Activated CD8-positive, alpha-beta memory T cell treated with anti-CD3 and anti-CD28 coated beads for 4 hours (primary cell): ENCODE measurements around the gene RAD51B.

Experiments used
- DNase-seq, 2 donors: peaks; one replicate each; pipeline ENCODE4 v3.0.0-alpha.2; 2020; ENCODE audit warnings: low read depth in 2 of 2

The RAD51B gene

DNA sequence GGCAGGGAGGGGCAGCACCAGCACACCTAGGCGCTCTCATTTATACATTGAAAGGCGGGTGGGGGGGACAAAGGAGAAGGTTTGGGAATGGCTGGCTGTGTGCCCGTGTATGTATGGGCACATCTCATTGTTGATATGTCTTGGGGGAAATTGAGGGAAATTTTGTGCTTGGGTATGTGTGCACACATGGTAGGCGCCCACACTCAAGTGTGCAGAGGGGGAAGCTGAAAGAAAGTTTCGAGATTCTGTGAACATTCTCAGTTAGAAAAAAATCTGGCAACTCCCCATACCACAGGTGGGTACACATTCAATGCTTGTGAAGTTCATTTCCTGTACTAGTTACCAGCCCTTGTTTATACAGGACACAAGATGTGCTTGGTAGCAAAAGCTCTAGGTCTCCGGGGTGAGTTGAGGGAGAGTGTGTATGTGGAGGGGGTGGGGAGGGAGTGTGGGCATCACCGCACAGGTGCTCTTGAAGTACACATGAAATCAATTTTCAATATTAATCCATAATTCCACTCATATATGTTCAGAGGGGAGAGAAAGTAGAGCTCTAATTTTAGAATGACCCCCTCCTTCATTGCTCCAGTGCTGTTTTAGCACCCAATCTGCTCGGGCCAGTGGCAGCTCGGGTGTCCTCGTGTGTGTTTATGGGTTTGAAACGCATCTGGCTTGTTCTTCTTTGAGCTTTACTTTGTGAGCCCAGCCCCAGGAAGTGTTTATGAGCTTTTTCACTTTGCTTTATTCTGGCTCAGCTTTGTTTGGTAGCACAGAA is 687.3 kb downstream of the RAD51B start:
- DNase-seq: no peak

DNA sequence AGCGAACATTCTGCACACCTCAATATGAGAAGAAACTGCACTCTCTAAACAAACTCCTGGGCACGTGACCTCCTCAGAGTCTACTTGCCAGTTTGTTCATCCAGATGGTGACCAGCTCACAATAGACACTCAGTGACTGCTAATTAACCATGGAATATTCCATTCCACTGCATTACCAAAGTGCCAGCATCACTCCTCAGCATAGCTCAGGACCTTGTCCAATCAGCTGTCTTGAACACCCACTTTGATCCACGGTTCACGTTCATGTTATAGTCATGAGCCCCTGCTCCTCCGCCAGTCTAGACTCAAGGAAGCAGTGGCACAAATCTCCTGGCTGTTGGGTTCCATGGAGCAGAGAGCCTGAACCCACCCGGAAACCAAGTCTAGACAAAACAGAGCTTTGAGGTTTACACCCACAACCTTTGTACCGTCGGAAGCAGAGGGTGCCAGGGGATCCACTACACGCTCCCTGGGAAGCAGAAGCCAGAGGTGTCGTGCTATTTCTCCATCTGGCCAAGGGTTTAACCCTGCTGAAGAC is 688.0 kb downstream of the RAD51B start:
- DNase-seq: no peak

DNA sequence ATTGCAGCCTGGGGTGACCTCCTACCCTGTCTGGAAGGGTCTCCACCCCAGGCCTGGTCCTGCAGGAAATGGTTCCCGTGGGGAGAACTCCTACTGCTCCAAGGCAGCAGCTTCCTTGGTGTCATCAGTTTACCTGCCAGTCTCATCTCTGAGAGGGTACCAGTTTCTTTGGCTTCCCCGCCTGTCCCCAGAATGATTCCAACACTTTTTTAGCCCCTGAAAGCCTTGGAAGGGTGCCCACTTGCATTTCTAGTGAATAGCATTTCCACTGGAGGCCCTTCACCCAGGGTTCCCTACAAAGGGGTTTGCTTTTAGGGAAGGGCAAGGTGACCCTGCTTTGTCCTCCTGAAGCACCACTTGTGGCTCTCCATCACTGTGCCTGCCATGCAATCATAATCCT is 689.0 kb downstream of the RAD51B start:
- DNase-seq: no peak

DNA sequence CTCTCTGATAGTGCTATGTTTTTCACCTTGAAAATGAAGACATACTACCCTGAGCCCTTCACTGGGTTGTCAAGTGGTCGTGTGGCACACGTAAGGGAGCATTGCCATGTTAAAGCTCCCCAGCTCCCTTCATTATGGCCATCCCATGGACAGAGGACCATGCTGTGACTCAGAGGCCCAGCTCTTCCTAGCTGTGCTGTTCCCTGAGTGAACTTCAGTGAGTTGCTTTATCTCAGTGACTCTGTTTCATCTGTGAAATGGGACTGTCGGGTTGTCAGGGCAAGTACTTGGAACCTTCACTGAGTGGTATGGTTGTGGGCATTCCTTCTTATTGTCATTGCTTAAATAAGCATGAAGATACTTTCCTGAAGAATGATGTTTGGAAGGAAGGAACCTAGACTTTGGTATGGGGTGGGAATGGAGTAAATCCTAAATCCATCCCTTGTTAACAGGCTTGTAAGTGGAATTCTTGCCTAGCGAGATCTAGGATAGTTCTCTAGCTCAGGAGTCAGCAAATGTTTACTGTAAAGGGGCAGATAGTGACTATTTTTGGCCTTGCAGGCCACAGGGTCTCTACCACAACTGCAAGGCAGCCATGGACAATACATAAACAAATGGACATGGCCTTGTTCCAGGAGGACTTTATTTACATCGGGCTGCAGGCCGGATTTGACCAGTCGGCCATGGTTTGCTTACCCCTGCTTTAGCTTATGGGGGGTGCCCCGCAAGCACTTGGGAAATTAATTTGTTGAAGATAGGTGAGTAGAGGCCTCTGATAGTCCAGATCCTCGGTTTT is 689.8 kb downstream of the RAD51B start:
- no peak for DNase-seq

DNA sequence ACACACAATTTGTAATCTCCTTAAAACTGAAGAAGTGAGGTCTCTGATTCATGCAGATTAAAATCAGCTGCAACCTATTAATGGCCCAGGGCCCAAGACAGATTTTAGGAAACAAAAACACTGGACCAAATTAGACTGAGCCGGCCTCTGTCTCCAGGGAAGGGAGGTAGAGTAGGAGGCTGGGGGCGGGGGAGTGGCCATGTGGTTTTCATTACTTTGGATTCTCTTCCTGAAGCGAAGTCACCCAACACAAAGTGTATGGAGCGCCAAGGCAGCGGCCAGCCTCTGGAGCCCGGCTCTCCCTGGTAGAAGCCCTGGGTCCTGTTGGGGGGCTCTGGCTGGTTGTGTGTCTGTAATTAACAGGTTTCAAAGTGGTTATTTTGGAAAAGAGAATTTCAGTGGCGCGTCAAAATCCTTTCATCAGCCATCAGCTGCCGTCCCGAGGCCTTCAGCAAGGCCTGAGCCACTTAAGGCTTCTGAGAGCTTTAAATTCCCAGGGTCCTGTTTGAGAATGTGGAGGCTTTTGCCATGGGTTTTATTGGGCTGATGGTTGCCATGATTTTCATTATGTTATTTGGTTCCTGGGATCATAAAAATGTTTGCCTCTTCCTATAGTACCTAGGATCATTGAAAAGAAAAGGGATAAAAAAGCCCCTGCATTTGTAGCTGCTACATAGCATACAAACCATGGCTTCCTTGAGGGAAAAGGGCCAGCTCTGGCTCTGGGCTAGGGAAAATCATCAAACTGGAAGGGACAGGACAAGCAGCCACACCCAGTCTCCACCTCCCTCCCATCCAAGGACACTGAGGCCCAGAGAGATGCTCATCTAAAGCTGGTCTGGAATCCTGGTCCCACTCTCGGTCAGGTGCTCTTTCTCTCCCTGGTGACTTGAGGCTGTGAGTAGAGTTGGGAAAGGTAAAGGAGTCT is 690.9 kb downstream of the RAD51B start:
- no peak for DNase-seq

DNA sequence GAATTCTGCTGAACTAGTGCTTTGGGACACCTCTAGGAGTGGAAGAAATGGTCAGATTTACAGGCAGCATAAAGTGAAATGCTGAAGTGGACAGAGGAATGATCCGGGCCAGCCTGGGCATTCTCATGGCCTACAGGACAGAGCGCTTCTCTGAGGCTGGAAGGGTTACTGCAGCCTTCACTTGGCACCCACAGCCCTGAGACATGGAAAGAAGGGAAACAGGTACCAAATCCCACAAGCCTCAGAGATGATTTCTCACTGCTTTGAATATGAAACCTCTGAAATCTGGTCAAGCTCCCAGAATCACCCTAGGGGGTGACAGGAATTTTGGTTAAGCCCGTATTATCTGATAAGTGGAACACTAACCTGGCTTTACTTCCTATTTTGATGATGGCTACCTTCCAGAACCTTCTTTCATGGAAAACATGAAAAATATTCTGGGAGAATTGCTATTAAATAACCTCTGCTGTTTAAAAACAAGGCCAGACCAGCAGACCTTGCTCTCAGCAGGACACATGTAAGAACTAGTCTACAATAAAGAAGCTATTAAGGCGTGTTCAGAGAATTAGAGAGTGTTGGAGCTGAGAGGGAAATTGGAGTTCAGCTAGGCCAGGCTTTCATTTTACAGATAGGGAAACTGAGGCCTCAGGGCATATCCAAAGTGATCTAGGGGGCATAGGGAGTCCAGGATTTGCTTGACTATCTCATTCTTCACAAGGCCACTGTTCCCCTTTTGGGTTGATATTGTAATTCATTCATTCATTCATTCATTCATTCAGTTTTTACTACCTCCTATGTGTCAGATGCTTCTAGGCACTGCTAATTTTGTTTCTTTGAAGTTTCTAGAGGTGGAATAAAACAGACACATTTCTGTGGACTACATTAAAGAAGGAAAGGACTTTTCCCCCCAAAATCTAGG is 691.8 kb downstream of the RAD51B start:
- DNase-seq: no peak

DNA sequence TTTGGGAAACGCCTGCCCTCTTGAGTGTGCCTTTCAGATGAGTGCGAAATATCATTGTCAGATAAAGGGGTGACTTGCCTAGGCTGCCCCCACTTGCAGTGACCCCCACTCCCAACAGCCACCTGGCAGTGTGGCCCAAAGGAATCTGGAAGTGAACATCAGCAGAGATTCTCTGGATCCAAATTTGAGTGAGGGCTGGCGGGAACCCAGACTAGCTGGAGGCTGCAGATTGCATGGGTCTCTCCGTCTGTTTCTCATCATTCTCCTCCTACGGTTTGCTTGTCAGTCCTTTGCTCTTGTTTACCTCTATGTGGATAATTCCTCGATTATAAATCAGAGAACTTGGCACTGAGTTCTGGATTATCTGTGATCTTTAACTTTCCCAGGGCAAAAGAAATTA is 692.5 kb downstream of the RAD51B start:
- no peak for DNase-seq

DNA sequence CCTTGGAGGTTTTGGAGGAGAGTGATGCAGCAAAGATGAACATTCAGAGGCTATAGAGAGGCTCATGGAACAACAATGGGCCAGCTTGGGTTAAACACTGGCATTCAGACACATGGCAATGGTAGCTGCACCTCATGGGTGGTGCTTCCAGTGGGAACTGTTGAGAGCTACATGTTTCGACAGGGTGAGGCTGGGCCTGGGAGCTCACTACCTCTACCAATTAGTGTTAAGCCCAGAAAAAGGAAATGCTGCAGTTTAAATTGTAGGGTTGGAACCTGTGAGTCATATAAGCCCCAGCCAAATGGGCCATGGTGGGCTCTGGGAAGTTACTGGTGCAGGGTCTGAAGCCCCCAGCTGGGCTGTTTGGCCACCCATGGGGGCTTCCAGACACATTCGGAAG is 693.6 kb downstream of the RAD51B start:
- DNase-seq: no peak

DNA sequence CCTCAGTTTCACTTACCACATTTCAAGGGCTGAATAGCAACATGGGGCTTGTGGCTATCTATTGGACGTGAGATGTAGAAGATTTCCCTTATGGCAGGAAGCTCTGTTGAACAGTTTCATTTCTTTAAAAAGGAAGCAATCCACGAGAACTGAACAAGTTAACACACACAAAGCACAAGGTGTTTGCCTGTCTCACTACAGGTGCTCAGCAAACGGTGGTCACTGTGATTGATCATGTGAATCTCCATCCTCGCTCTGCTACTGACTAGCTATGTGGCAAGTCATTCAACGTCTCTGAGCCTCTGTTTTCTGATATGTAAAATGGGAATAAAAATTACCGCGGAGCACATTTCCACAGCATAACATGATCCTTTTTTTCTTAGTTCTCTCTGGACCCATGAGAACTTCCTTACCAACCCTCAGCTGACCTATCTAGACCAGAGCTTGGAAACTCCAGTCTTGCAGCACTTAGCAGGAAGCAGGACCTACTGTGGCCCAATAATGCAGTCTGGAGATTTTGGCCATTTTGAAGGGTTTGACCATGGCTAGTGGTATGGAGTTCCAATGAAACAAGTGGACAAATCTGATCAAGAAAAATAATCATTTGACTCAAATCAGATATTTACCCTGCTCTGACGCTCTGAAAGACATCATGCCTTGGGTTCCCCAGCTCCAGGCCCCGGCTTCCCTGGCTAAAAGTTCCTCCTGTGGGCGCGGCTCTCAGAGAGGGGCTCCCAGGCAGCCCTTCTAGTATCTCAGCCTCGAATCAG is 694.4 kb downstream of the RAD51B start:
- no peak for DNase-seq

DNA sequence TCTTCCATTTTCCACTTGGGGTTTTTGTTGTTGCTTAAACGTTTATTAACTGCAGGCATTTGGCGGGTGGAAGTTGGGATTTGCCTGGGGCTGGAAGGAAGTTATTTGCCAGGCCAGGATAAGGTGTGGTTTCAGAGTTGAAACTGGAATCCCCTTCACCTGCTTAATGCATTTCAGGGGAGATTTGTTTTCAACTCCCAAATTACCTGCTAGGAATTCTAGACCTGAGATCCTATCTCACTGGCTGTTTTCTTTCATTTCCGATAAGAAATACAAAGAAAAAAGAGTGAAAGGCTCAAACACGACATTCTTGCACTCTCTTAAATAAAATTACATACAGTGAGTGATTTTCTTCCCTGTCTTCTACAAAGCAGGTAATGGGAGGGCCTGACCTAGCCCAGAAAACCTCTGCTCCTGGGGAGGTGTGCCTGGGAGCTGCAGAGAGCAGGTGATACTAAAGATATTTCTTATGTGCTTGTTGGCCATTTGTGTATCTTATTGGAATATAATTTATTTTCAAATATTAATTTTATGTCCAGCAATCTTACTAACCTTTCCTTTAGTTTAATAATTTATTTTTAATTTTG is 695.1 kb downstream of the RAD51B start:
- no peak for DNase-seq

DNA sequence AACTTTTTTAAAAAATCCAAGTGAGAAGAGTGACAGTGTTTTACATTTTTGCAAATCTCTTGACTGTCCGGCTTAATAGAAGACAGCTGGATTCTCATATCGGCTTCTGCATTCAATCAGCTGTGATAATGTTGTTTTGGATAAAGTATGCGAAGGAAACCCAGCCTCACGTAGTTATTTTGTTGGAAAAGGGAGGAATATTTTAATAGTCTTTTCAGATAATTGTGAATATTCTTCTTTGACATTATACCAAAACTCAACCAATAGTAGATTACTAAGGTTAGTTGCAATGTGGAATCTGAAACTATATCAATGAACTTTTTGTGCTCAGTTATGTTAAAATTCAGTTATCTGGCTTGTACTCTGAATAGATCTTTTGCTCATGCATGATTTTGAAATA is 696.8 kb downstream of the RAD51B start:
- no peak for DNase-seq

DNA sequence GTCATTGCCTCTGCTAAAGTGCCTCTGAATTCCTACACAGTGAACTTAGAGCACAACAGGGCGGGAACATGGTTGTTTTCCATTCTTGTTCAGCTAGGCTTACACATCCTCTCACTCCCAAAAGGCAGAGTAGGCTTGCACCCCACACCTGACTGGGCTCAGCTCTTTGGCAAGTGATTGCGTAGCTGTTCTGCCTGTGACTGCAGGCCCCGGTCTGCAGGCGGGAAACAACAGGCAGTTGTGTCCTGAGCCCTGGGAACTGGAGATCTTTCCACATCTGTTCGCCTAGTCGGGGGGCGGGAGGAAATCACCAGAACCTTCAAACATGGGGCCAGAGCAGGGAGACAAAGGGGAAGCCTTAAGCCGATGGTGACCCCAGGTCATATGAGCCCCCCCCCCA is 698.6 kb downstream of the RAD51B start:
- DNase-seq: no peak

DNA sequence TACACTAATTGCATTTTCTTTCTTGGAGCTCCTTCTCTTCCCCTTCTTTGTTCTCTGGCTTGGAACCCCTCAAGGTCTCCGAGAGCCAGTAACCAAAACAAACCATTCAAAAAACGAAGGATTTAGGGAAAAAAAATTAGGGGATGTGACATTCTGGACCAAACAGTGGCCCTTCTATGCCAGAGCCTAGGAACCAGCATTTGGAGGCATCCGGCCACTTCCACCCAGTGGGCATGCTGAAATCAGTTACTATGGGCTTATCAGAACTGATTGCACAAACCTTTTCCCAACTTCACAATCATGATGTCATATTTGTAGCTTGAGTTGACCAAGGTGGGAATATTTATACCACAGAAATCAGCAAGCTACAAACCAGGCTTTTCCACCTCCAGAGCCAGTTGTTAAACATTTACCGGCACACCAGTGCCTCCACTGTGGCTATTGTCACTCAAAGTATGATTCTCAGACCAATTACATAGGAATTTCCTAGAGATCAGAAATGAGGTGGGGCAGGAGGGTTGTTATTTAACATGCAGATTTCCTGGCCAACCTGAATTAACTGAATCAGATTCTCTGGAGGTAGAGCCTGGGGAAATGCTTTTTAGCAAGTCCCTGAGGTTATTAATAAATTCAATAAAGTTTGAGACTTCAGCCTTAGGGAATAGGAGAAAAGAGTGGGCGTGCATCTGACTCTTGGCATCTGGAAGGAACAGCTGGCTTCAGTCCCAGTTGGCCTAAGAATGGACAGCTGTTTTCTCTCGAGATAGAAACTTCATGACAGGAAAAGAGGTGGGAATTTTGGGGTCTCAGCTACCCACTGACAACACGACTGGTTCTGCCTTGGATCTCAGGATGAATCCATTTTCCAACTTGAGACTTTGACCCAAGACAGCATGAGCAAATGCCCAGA is 699.4 kb downstream of the RAD51B start:
- DNase-seq: no peak

DNA sequence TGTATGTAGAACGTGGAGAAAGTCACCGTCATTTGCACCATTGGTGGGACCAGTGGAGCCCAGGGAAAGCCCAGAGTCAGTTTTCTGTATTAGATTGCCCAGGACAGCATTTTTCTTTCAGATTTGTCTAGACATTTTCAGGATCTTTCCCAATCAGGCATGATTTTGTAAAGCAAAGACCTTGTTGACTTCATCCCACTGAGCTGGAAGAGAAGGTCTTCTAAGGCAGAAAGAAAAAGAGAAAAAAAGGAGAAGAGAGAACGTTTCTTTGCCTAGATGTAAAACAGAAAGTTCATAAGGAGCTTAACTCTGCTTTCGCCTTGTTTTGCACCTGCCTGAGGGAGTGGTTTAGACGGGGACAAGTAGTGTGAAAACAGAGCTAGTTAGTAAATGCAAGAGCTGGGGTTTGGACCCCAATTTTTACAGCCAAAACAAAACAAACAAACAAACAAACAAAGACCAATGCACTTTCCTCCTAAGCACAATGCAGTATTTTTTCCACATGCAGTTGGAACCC is 700.1 kb downstream of the RAD51B start:
- DNase-seq: no peak

DNA sequence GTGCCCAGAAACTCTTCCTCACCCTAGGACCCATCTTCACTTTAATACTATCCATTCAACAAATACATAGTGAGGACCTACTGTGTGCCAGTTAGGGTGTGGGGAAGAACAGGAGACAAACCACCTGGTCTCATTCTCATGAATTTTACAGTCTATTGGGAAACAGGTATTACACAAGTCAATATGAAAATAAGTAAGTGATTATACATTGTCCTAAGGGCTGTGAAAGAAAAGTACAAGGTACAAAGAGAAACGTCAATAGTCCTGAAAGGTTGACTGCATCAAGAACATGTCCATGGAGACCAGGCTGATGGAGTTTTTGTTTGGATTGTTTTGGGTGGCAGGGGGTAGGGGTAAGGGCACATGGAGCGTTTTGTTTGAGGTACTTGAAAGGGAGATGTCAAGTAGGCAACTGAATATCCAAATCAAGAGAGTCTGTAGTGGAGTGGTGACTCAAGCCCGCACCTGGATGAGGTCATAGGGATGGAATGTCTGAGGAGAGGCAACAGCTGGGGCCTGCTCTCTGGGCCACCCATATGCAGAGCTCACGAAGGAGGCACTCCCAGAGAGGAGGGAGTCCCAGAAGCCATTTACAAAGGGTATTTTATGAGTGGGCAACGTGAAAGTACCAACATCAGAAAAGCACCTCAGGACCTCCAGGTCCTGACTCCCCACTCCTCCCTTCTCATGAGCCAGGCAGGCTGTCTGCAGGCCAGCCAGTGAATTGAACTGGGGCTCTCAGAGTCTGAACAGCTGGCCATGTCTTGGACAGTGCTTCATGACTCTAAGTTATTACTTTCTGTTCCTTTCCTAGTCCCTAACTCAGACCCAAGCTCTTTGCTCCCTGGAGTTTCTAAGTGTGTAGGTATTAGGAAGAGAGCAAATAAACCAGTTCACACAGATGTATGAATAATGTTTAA is 701.3 kb downstream of the RAD51B start:
- no peak for DNase-seq

DNA sequence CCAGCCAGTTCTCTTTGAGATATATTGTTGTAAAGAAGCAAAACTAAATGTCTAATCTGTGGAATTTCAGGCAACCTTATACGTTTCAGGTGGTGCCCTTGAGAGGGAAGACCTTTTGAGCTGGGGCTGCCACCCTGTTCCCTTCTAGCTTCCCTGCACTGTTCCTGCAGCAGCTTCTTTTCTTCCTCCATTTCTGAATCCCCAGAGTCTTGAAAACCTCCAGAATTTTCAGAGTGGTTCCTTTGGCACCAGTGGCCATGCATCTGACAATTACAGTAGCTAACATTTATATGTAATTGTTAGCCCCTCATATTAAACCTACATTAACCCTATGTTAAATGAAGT is 702.0 kb downstream of the RAD51B start:
- no peak for DNase-seq

DNA sequence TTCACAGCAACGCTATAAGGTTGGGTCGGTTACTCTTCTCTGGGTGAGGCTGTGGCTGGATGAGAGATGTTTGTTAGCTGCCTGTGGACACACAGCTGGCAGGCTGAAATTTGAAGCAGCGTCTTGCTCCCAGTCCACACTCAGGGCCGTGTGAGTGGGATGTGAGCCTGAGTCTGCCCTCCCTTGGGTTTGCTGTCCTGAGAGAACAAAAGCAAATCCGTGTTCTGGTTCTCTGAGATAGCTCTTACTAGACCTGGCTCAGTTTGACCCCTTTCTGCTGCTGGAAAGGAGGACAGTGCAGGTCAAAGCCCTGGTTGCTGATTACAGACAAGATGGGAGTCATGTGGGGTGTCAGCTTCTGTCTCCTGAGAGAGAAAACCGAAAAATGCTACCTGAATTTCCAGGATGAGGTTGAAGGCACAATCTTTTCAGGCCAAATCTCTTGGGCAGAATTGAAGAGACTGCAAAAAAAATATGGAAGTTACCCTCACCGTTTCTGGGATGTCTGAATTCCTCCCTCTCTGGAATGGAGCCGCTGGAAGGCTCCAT is 702.5 kb downstream of the RAD51B start:
- DNase-seq: no peak
